ENCODE measurements around the gene PLXNA2. TPM values are rescaled to one million over a fixed set of nuclear protein-coding genes. Genes with fewer than 3 reads are reported as not detected.

The PLXNA2 gene
- total and polyA plus RNA-seq, 2 donors (not counting 3 experiments of a cell fraction or from before 2014, with no cell fraction given): 42.6 to 229 TPM

DNA sequence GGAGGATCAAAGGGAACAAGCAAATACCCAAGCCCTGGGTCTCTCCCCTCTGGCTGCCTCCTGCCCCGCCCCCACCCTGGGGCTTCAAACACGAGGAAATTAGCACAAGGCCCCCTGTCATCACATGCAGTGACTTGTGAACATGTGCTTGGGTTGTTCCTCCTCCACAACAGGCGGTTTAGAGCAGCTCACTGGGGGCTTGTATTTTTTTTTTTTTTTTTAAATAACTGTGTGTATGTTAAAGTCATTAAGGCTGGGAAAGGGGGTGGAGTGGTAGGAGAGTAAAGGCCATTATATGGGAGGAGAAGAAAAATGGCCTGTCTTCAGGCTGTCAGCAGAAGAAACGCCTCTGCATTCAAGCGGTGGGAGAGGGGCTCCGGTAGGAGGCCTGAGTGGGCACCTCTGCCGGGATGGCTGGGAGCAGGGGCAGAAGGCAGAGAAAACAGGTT, 64.2 kb downstream of the PLXNA2 start:
- no peak overlapping the region for H3K4me2 ChIP-seq (ENCODE audit: insufficient read depth, low read length)
- peaks cover 68% of the 10 kb centered on the region for H3K4me1 ChIP-seq (ENCODE audit: control insufficient read depth, extremely low read depth, insufficient read depth, low read length)
- no peaks in the 10 kb centered on the region for H3K9me3 ChIP-seq (replicated peaks; ENCODE audit: control insufficient read depth, insufficient read depth, low read length)
- H3K27ac ChIP-seq (ENCODE audit: insufficient read depth, low read depth, low read length): no peak overlapping the region
- BruUV-seq (replicated peaks): no TSS peak
- no peaks in the 10 kb centered on the region for H3K36me3 ChIP-seq (ENCODE audit: control insufficient read depth in 2 of 2, extremely low read depth in 1 of 2, insufficient read depth in 2 of 2, low read length in 2 of 2)
- H3K9me1 ChIP-seq (replicated peaks; ENCODE audit: control insufficient read depth, extremely low read depth, insufficient read depth, low read length): no peaks in the 10 kb centered on the region
- H3K9ac ChIP-seq (replicated peaks; ENCODE audit: extremely low read depth, insufficient read depth, low read length): no peak overlapping the region
- H3K79me2 ChIP-seq (ENCODE audit: control insufficient read depth, insufficient read depth, low read length): peaks cover 96% of the 10 kb centered on the region
- no peak overlapping the region for H2AFZ ChIP-seq (ENCODE audit: low read depth, low read length)
- no peaks in the 10 kb centered on the region for H3K27me3 ChIP-seq (ENCODE audit: control insufficient read depth in 2 of 2, insufficient read depth in 2 of 2, low read length in 2 of 2)
- ChIA-PET CTCF (interaction anchor here (0.6 to 3.1 kb wide), 7 partner anchors 15 to 58 kb away, joined by 3 to 8 read pairs (median 5); no protein-coding TSS in a partner anchor), POLR2A (interaction anchor here (1.0 to 2.2 kb wide), 2 partner anchors 12 to 24 kb away, joined by 3 to 7 read pairs; no protein-coding TSS in a partner anchor)
- dilution Hi-C loops (cut with MboI; ENCODE audit: extremely low pct_ligation_motif_present, low sequenced_read_pairs): loop anchor here (5.0 kb wide), 1 partner anchor 57 kb away; no protein-coding TSS in a partner anchor
- TF ChIP-seq JUN (IDR thresholded peaks at IDR 0.05; ENCODE audit: borderline replicate concordance, insufficient read depth, insufficient read length, low read depth) (no peak), GATA2 (IDR thresholded peaks at IDR 0.05; ENCODE audit: insufficient read depth, insufficient read length, low read depth, low read length) (no peak), POLR2AphosphoS5 (IDR thresholded peaks at IDR 0.05; ENCODE audit: insufficient read depth, low read depth, low read length) (no peak), MYC (IDR thresholded peaks at IDR 0.05; ENCODE audit: low read depth, low read length) (no peak), MAX (IDR thresholded peaks at IDR 0.05; ENCODE audit: insufficient read depth, insufficient read length) (no peak), POLR2A (IDR thresholded peaks at IDR 0.05; ENCODE audit: low read depth, low read length) (no peak), CTCF (IDR thresholded peaks at IDR 0.05; ENCODE audit: extremely low read depth in 1 of 2, insufficient read depth in 1 of 2, low read depth in 1 of 2, low read length in 2 of 2) (no peak), EZH2 (IDR thresholded peaks at IDR 0.05; ENCODE audit: borderline replicate concordance, low read depth, low read length, severe bottlenecking) (no peak), FOS (IDR thresholded peaks at IDR 0.05; ENCODE audit: borderline replicate concordance, insufficient read depth, low read length) (no peak)
- no peak for DNase-seq (ENCODE audit: low read depth, low spot score)
- no peak for FAIRE-seq
- no peak overlapping the region for H3K4me3 ChIP-seq (replicated peaks in 1 of 3; ENCODE audit: insufficient read depth in 1 of 3, low read depth in 1 of 3, low read length in 3 of 3)
- intact Hi-C loops (cut with micrococcal nuclease): no loop called here
- H4K20me1 ChIP-seq (replicated peaks; ENCODE audit: control insufficient read depth, extremely low read depth, insufficient read depth, low read length): no peaks in the 10 kb centered on the region
